Large intestine (tissue), 3 donors: ENCODE measurements around the gene MED29. TPM values are rescaled to one million over a fixed set of nuclear protein-coding genes. Genes with fewer than 3 reads are reported as not detected.

Experiments used
- DNase-seq, 2 donors: peaks; one replicate each; pipeline versions ENCODE4 v3.0.0 to v3.0.0-alpha.2; 2013
- H3K27ac ChIP-seq: one replicate; pipeline ENCODE4 v1.5.1; 2013; ENCODE audit warnings: low read length
- H3K27me3 ChIP-seq: 2 replicates; pipeline ENCODE4 v1.6.1; 2013; ENCODE audit warnings: low read length; ENCODE audit not compliant: control insufficient read depth, insufficient read depth
- H3K36me3 ChIP-seq: 2 replicates; pipeline ENCODE4 v1.6.1; 2013; ENCODE audit warnings: low read length; ENCODE audit not compliant: control insufficient read depth, insufficient read depth
- H3K4me1 ChIP-seq: one replicate; pipeline ENCODE4 v1.6.1; 2013; ENCODE audit warnings: low read length; ENCODE audit not compliant: control insufficient read depth, insufficient read depth
- H3K4me3 ChIP-seq: one replicate; pipeline ENCODE4 v1.5.1; 2013; ENCODE audit warnings: low read length
- H3K9me3 ChIP-seq: one replicate; pipeline ENCODE4 v1.6.1; 2013; ENCODE audit warnings: mild to moderate bottlenecking, low read depth, low read length, moderate library complexity; ENCODE audit not compliant: control insufficient read depth
- WGBS: methylation state at CpG from one replicate; pipeline ENCODE4 v1.1.5; 2013; ENCODE audit warnings: low lambda C conversion rate; ENCODE audit not compliant: insufficient coverage; 5-methylcytosine and 5-hydroxymethylcytosine counted together
- polyA plus RNA-seq: library from polyadenylated mRNA; unstranded; fragments of 120-200 nt; gene quantifications from one replicate; pipeline ENCODE4 v1.2.1, GENCODE V29; 2013

Gene MED29
- polyA plus RNA-seq, 1 donor = 24.3 TPM

DNA sequence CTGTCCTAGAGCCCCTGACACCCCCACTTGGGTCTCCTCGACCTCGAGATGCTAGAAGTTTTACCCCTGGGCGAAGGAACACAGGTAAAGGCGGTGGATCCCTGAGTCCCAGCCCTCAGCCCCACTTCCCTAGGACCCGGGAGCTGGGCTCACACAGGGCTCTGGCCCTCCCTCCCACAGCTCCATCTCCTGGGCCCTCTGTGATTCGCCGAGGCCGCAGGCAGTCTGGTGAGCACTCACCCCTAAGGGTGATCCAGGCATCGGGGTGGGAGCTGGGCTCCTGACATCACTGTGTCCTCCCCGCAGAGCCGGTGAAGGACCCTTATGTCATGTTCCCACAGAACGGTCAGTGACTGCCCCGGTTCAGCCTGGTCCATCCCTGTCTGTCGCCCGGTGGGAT, 29.6 kb downstream of the MED29 start:
- DNase-seq = no peak
- Histone ChIP-seq H3K36me3 (peaks cover 38% of the 10 kb centered on the region), H3K4me3 (no peak overlapping the region), H3K27ac (no peak overlapping the region), H3K9me3 (peaks cover 2% of the 10 kb centered on the region), H3K4me1 (no peaks in the 10 kb centered on the region), H3K27me3 (no peaks in the 10 kb centered on the region)
- 90% methylated on average over 2 of the region's 15 CpGs for WGBS

DNA sequence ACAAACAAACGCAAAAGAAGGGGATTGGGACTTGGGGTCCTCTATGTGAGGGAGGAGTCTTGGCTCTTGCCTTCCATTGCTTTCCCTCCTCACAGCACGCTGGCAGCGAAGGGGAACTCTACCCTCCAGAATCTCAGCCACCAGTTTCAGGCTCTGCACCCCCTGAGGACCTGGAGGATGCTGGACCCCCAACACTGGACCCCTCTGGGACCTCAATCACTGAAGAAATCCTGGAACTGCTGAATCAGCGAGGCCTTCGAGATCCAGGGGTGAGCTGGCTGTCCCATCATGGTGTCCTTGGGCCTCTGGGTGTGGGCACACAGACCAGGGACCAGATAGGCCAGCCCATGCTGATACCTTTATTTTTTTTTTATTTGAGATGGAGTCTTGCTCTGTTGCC, 30.8 kb downstream of the MED29 start:
- H3K27me3 ChIP-seq = no peaks in the 10 kb centered on the region
- H3K36me3 ChIP-seq = peaks cover 34% of the 10 kb centered on the region
- WGBS = no CpG with 5 or more reads among the region's 5 CpGs
- no peak overlapping the region for H3K4me3 ChIP-seq
- H3K27ac ChIP-seq = no peak overlapping the region
- peaks cover 2% of the 10 kb centered on the region for H3K9me3 ChIP-seq
- H3K4me1 ChIP-seq = no peaks in the 10 kb centered on the region
- no peak for DNase-seq

DNA sequence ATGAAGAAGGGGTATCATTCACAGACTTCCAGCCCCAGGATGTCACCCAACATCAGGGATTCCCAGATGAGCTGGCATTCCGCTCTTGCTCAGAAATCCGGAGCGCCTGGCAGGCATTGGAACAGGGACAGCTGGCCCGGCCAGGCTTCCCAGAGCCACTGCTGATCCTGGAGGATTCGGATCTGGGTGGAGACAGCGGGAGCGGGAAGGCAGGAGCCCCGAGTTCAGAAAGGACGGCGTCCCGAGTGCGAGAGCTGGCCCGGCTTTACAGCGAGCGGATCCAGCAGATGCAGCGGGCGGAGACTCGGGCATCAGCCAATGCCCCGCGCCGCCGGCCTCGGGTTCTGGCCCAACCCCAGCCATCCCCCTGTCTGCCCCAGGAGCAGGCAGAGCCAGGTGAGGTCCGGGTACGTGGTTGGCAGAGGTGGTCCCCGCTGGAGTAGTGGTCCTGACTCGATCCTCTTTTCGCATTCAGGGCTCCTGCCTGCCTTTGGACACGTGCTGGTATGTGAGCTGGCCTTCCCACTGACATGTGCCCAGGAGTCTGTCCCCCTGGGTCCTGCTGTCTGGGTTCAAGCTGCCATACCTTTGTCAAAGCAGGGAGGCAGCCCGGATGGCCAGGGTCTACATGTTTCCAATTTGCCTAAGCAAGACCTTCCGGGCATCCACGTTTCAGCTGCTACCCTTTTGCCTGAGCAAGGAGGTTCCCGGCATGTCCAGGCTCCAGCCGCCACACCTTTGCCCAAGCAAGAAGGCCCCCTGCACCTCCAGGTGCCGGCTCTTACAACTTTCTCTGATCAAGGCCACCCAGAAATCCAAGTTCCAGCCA, 32.3 kb downstream of the MED29 start:
- H3K27me3 ChIP-seq = no peaks in the 10 kb centered on the region
- no peak for DNase-seq
- no peak overlapping the region for H3K4me3 ChIP-seq
- no CpG with 5 or more reads among the region's 35 CpGs for WGBS
- H3K27ac ChIP-seq = no peak overlapping the region
- H3K4me1 ChIP-seq = peaks cover 5% of the 10 kb centered on the region
- peaks cover 2% of the 10 kb centered on the region for H3K9me3 ChIP-seq
- H3K36me3 ChIP-seq = peaks cover 28% of the 10 kb centered on the region

DNA sequence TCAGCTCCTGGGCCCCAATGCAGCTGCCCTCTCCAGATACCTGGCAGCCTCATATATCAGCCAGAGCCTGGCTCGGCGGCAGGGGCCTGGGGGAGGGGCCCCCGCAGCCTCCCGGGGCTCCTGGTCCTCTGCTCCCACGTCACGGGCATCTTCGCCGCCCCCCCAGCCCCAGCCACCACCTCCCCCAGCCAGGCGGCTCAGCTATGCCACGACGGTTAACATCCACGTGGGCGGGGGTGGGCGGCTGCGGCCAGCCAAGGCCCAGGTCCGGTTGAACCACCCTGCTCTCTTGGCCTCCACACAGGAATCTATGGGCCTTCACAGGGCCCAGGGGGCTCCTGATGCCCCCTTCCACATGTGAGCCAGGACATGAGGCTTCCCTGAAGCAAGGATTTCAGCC, 33.8 kb downstream of the MED29 start:
- Histone ChIP-seq H3K4me3 (no peak overlapping the region), H3K27ac (no peak overlapping the region), H3K9me3 (peaks cover 2% of the 10 kb centered on the region), H3K4me1 (peaks cover 9% of the 10 kb centered on the region), H3K27me3 (no peaks in the 10 kb centered on the region), H3K36me3 (peaks cover 21% of the 10 kb centered on the region)
- DNase-seq = no peak
- no CpG with 5 or more reads among the region's 16 CpGs for WGBS

DNA sequence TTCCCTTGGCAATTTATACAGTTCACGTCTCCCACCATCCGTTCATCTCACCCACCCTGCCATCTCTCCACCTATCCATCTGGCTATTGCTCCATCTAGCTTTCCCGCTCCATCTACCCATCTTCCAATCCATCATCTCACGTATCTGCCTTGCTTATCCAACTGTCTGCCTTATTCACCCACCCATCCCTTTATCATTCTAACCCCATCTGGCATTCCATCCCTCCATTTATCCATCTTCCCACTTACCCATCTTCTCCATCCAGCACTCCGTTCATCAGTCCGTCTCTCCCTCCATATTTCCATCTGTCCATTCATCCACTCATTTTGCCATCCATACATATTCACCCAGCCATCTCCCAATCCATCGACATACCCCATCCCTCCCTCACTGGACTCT, 34.6 kb downstream of the MED29 start:
- Histone ChIP-seq H3K9me3 (peaks cover 2% of the 10 kb centered on the region), H3K36me3 (peaks cover 17% of the 10 kb centered on the region), H3K27ac (no peak overlapping the region), H3K4me1 (peaks cover 9% of the 10 kb centered on the region), H3K4me3 (no peak overlapping the region), H3K27me3 (no peaks in the 10 kb centered on the region)
- WGBS = 94% methylated on average over 7 of the region's 7 CpGs
- DNase-seq = no peak

DNA sequence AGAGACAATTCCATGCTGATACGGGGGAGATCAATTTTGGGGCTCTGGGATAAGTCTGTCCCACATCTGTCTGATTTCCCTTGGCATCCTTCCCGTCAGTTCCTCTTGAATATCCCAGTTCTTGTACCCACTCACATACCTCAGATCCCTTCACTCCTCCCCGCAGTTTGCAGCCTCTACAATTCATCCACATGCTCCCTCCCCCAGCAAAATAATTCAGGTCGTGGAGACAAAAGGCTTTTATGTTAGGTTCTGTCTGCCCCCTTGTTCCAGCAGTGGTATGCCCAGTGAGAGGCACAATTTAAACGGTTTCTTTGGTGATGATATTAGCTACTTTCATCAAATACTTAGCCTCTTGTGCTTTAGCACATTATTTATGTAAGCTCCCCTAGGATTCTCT, 35.0 kb downstream of the MED29 start:
- H3K9me3 ChIP-seq = peaks cover 2% of the 10 kb centered on the region
- peaks cover 9% of the 10 kb centered on the region for H3K4me1 ChIP-seq
- no peaks in the 10 kb centered on the region for H3K27me3 ChIP-seq
- no peak overlapping the region for H3K27ac ChIP-seq
- H3K4me3 ChIP-seq = no peak overlapping the region
- WGBS = 52% methylated on average over 2 of the region's 5 CpGs
- DNase-seq = no peak
- peaks cover 16% of the 10 kb centered on the region for H3K36me3 ChIP-seq

DNA sequence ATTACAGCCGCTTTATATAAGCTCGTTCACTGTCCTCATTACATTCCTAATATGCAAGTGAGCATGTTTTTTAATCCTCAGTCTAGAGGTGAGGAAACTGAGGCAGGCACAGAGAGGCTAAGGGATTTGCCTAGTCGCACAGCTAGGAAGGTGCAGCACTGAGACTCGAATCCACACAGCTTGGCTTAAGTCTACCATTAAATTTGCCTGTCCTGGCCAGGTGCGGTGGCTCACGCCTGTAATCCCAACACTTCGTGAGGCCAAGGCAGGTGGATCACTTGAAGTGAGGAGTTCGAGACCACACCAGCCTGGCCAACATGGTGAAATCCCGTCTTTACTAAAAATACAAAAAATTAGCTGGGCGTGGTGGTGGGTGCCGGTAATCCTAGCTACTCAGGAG, 36.5 kb downstream of the MED29 start:
- peaks cover 2% of the 10 kb centered on the region for H3K9me3 ChIP-seq
- peaks cover 9% of the 10 kb centered on the region for H3K4me1 ChIP-seq
- WGBS = no CpG with 5 or more reads among the region's 11 CpGs
- H3K4me3 ChIP-seq = no peak overlapping the region
- no peaks in the 10 kb centered on the region for H3K27me3 ChIP-seq
- H3K36me3 ChIP-seq = peaks cover 17% of the 10 kb centered on the region
- H3K27ac ChIP-seq = no peak overlapping the region
- DNase-seq = no peak

DNA sequence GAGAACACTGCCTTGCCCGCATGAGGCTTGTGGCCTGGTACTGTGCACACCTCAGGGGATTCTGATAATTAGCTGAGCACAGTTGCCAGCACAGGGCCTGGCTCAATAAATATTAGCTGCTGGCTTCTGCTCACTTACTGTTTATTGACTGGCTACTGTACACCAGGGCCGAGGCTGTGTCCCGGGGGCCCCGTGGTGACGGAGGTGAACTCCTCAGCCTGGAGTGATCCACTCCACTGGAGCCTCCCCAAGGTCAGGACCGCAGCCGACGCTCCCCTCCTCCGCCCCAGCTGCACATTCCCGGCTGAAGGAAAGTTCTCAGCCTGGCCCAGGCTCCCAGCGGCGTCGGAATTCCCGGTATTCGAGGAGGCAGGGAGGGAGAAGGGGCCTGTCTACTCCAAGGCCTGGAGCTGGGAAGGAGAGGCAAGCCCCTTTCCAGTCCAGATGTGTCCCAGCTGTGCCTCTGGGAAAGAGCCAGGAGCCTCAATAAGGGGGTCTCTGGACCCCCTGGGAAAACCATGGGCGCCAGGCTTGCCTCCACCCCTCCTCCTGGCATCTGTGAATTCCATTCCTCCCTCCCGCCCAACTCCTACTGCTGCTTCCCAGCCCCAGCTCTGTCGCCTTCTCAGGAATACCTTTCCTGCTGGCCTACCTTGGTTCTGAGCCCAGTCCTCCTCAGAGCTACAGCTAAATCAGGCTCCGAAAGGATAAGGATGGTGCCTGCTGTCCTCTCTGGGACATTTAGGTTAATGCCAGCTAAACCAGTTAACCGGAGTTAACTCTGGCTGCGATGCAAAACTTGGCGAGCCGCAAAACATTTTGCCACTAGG, 37.3 kb downstream of the MED29 start:
- Histone ChIP-seq H3K27ac (peak overlapping the region; percentile 46), H3K9me3 (no peaks in the 10 kb centered on the region), H3K4me3 (no peak overlapping the region), H3K36me3 (peaks cover 23% of the 10 kb centered on the region), H3K4me1 (peaks cover 9% of the 10 kb centered on the region), H3K27me3 (no peaks in the 10 kb centered on the region)
- no CpG with 5 or more reads among the region's 23 CpGs for WGBS
- DNase-seq = peak; percentile 71 to 75

DNA sequence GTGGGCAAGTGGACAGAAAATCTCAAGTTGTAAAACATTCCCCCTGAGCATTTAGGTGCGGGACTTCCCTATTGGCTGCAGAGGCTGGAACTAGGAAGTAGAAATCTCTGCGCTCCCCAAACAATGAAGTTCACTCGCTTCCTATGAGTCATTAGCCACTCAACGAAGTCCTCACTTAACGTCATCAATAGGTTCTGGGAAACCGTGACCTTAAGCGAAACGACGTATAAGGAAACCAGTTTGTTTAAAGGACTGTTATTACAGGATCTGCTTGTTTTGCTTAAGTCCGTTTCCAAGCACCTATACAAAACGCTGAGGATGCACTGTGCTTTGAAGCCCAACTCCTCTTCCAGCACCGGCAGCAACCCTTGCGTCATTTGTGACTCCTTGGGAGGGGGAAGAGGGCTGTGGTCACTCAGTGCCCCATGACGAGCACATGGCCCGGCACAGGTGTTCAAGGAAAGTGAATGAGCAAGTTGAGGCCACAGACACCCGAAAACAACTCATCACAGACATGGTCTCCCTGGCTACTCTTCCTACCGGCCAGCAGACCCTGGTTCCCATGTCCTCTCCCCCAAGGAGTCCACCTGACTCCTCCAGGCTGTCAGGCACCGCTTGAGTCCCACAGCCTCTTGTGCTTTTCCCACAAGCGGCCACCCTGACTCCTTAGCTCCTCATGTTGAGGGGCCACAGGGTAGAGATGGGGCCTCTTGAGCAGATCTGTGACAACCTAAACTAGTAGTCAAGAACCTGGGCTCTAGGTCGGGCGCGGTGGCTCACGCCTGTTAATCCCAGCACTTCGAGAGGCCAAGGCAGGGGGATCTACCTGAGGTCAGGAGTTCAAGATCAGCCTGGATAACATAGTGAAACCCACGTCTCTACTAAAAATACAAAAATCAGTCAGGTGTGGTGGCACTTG, 39.8 kb downstream of the MED29 start:
- H3K36me3 ChIP-seq = peaks cover 27% of the 10 kb centered on the region
- DNase-seq = peak in 1 of 2 donors; percentile 45
- peak overlapping the region; percentile 25 for H3K27ac ChIP-seq
- WGBS = 60% methylated on average over 1 of the region's 25 CpGs
- no peak overlapping the region for H3K4me3 ChIP-seq
- peaks cover 16% of the 10 kb centered on the region for H3K4me1 ChIP-seq
- no peaks in the 10 kb centered on the region for H3K27me3 ChIP-seq
- no peaks in the 10 kb centered on the region for H3K9me3 ChIP-seq

DNA sequence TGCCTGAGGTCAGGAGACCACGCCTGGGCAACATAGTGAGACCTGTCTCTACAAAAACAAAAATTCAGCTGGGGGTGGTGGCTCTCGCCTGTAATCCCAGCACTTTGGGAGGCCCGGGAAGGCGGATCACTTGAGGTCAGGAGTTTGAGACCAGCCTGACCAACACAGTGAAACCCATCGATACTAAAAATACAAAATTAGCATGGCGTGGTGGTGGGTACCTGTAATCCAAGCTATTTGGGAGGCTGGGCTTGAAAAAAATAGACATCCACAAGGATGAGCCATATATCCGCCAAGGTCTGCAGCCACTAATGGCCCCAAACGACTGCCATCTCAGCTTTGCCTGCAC, 41.5 kb downstream of the MED29 start:
- H3K27me3 ChIP-seq = no peaks in the 10 kb centered on the region
- no peak for DNase-seq
- H3K4me3 ChIP-seq = no peak overlapping the region
- H3K4me1 ChIP-seq = peaks cover 25% of the 10 kb centered on the region
- H3K9me3 ChIP-seq = no peaks in the 10 kb centered on the region
- WGBS = no CpG with 5 or more reads among the region's 8 CpGs
- no peak overlapping the region for H3K27ac ChIP-seq
- H3K36me3 ChIP-seq = peaks cover 27% of the 10 kb centered on the region
